Ovary (tissue), 3 donors: ENCODE data around the gene CSNK1G2.

Source experiments
- CTCF ChIP-seq, 3 donors: fragments of 450-650 bp in 2 of 3; fragments of 200-600 bp in 1 of 3; IDR thresholded peaks; one replicate each; pipeline versions ENCODE4 v1.5.1 to v1.8.0; 2016 to 2022; ENCODE audit warnings: antibody characterized with exemption in 3 of 3, mild to moderate bottlenecking in 1 of 3
- EP300 ChIP-seq: sonication (generic); formaldehyde crosslinking; IDR thresholded peaks from one replicate; pipeline ENCODE4 v1.6.1; 2017; ENCODE audit warnings: antibody characterized with exemption
- POLR2A ChIP-seq: fragments of 450-650 bp; IDR thresholded peaks from one replicate; pipeline ENCODE4 v1.6.1; 2017; ENCODE audit warnings: antibody characterized with exemption, mild to moderate bottlenecking, moderate library complexity
- donor health status: DM: no; HTN: no; CAD: no.

- TF ChIP-seq POLR2A (no peak), CTCF (IDR thresholded peaks at IDR 0.05) (no peak), EP300 (no peak)
These were observed 72.7 kb downstream of the CSNK1G2 start for GRCh38 chr19:2013683-2013961.
